K562 (cell line): ENCODE results near the gene SMIM36. TPM values are rescaled to one million over a fixed set of nuclear protein-coding genes. Genes with fewer than 3 reads are reported as not detected.

Experiments
- ARHGAP35 ChIP-seq: fragments of 450-650 bp; IDR thresholded peaks from 2 replicates; pipeline ENCODE4 v1.6.1; 2018; ENCODE audit not compliant: partially characterized antibody
- ATF2 ChIP-seq: sonication (generic); formaldehyde crosslinking; IDR thresholded peaks from 2 replicates; pipeline ENCODE4 v1.8.1; 2022; ENCODE audit warnings: missing genetic modification reagents
- CC2D1A ChIP-seq: fragments of 450-650 bp; IDR thresholded peaks from 2 replicates; pipeline ENCODE4 v1.6.1; 2017; ENCODE audit warnings: mild to moderate bottlenecking
- CEBPG ChIP-seq, 3 experiments: fragments of 200-800 bp in 1 of 3; sonication (Bioruptor generic) in 1 of 3; sonication (generic) in 1 of 3; formaldehyde crosslinking in 1 of 3; IDR thresholded peaks in 2 of 3; conservative IDR thresholded peaks in 1 of 3; 2 replicates each; pipeline versions ENCODE4 v1.6.1 to v1.8.0; 2016 to 2022; ENCODE audit warnings: missing compliant biosample characterization in 2 of 3, missing genetic modification characterization in 2 of 3, mild to moderate bottlenecking in 1 of 3, missing genetic modification reagents in 1 of 3
- CREM ChIP-seq: IDR thresholded peaks from 2 replicates; pipeline ENCODE4 v1.6.1; 2014; ENCODE audit warnings: antibody characterized with exemption, low read depth
- FUS ChIP-seq: fragments of 200-400 bp; formaldehyde crosslinking; optimal IDR thresholded peaks from 2 replicates; pipeline ENCODE3; 2017; ENCODE audit warnings: low read depth, low read length
- L3MBTL2 ChIP-seq: fragments of 450-650 bp; IDR thresholded peaks from 2 replicates; pipeline ENCODE4 v1.6.1; 2016; ENCODE audit warnings: mild to moderate bottlenecking, moderate library complexity
- LEF1 ChIP-seq: fragments of 450-650 bp; IDR thresholded peaks from 2 replicates; pipeline ENCODE4 v1.6.1; 2016; ENCODE audit warnings: mild to moderate bottlenecking
- MEF2A ChIP-seq: IDR thresholded peaks from 2 replicates; pipeline ENCODE4 v1.6.1; 2011; ENCODE audit warnings: low read depth, mild to moderate bottlenecking, low read length, moderate library complexity; ENCODE audit not compliant: control insufficient read depth
- MNT ChIP-seq, 2 experiments: fragments of 450-650 bp; conservative IDR thresholded peaks; 2 replicates each; pipeline ENCODE4 v1.6.1; 2017; ENCODE audit warnings: mild to moderate bottlenecking in 2 of 2, moderate library complexity in 2 of 2
- NCOA1 ChIP-seq: fragments of 450-650 bp; IDR thresholded peaks from 2 replicates; pipeline ENCODE4 v1.6.1; 2016; ENCODE audit warnings: low read depth
- RFX5 ChIP-seq: IDR thresholded peaks from 2 replicates; pipeline ENCODE4 v1.6.1; 2011; ENCODE audit warnings: low read depth, mild to moderate bottlenecking, improper control_type of control experiment, low read length
- SIX5 ChIP-seq, 2 experiments: IDR thresholded peaks; 2 replicates each; pipeline ENCODE4 v1.6.1; 2011; ENCODE audit warnings: low read length in 2 of 2, borderline replicate concordance in 1 of 2, low read depth in 1 of 2, mild to moderate bottlenecking in 1 of 2, moderate library complexity in 1 of 2; ENCODE audit not compliant: insufficient read depth in 1 of 2
- SMARCB1 ChIP-seq: IDR thresholded peaks from 2 replicates; pipeline ENCODE4 v1.6.1; 2011; ENCODE audit warnings: improper control_type of control experiment, low read depth; ENCODE audit not compliant: insufficient read length
- TEAD4 ChIP-seq, 2 experiments: sonication (generic) in 1 of 2; formaldehyde crosslinking in 1 of 2; IDR thresholded peaks; 2 replicates each; pipeline versions ENCODE4 v1.6.1 to v1.8.0; 2012 to 2022; ENCODE audit warnings: borderline replicate concordance in 1 of 2, inconsistent platforms in 1 of 2, low read length in 1 of 2, mild to moderate bottlenecking in 1 of 2, missing genetic modification reagents in 1 of 2
- ZFP1 ChIP-seq: fragments of 450-650 bp; formaldehyde crosslinking; IDR thresholded peaks from 2 replicates; pipeline ENCODE4 v1.4.0; 2020; ENCODE audit warnings: mild to moderate bottlenecking, mixed read lengths
- polyA plus RNA-seq, 8 experiments: library from polyadenylated mRNA; depleted of rRNA in 4 of 8; stranded (reverse) in 5 of 8; unstranded in 3 of 8; fragments of >200 nt; fragmentation: Nextera tagmentation in 2 of 8; fragmentation: Illumina TruSeq in 1 of 8; extraction: Ambion mirVana in 2 of 8; extraction: Trizol in 1 of 8; gene quantifications; 2 replicates each; pipeline versions ENCODE4 v1.2.1 to v1.2.3, GENCODE V29; 2011 to 2014; ENCODE audit warnings: inconsistent platforms in 1 of 8, missing spikeins in 1 of 8
- total RNA-seq, 7 experiments: library from RNA; depleted of rRNA in 6 of 7; stranded (reverse); fragments of >200 nt in 6 of 7; fragmentation: Illumina TruSeq in 2 of 7; extraction: Trizol in 2 of 7; gene quantifications; 2 replicates each; pipeline versions ENCODE4 v1.2.1 to v1.2.3, GENCODE V29; 2011 to 2021; ENCODE audit warnings: low replicate concordance in 1 of 7
- TF ChIP-seq, protein P1 (sequence below): sonication (generic); formaldehyde crosslinking; IDR thresholded peaks from 2 replicates; pipeline ENCODE4 v1.8.1; 2023; ENCODE audit warnings: mild to moderate bottlenecking, missing genetic modification reagents
- TF ChIP-seq, protein P2 (sequence below): sonication (generic); formaldehyde crosslinking; IDR thresholded peaks from 2 replicates; pipeline ENCODE4 v1.8.1; 2023; ENCODE audit warnings: mild to moderate bottlenecking, missing genetic modification reagents
- TF ChIP-seq, protein P3 (sequence below): fragments of 450-650 bp; conservative IDR thresholded peaks from 2 replicates; pipeline ENCODE4 v1.6.1; 2016; ENCODE audit warnings: missing genetic modification characterization, low read depth, mild to moderate bottlenecking, missing compliant biosample characterization, moderate library complexity

The SMIM36 gene
- total and polyA plus RNA-seq, 9 of the 15 experiments (the other 6 are each of a cell fraction or from before 2014, with no cell fraction given) = not detected

DNA sequence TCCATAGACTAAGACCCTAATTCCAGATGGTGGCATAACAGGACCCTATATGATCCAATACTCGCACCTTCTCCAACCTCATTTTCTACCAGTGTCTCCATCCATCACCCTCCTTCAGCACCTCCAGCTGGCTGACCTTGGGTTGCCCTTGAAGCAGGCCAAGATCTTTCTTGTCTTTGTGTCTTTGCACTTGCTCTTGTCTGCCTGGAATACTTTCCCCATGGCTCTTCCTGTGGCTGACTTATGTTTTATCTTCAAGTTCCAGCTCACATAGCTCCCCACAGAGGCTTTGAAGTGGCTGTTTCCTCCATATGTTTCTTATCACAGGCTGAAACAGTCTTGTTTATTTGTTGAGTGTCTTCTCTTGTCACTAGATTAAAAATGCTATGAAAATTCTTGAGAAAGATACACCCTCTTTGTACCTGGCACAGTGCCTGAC, 60.0 kb downstream of the SMIM36 start (continued):
- TF ChIP-seq MNT (conservative IDR thresholded peaks at IDR 0.05) = peak in 1 of 2 experiments; percentile 59; a peak in 2 of 4 replicates
- TF ChIP-seq CREM = peak; percentile 64
- peak; percentile 81; the same call in 1 of the 2 replicates for TF ChIP-seq NCOA1
- TF ChIP-seq LEF1 = peak; percentile 100
- TF ChIP-seq, protein P1, sequence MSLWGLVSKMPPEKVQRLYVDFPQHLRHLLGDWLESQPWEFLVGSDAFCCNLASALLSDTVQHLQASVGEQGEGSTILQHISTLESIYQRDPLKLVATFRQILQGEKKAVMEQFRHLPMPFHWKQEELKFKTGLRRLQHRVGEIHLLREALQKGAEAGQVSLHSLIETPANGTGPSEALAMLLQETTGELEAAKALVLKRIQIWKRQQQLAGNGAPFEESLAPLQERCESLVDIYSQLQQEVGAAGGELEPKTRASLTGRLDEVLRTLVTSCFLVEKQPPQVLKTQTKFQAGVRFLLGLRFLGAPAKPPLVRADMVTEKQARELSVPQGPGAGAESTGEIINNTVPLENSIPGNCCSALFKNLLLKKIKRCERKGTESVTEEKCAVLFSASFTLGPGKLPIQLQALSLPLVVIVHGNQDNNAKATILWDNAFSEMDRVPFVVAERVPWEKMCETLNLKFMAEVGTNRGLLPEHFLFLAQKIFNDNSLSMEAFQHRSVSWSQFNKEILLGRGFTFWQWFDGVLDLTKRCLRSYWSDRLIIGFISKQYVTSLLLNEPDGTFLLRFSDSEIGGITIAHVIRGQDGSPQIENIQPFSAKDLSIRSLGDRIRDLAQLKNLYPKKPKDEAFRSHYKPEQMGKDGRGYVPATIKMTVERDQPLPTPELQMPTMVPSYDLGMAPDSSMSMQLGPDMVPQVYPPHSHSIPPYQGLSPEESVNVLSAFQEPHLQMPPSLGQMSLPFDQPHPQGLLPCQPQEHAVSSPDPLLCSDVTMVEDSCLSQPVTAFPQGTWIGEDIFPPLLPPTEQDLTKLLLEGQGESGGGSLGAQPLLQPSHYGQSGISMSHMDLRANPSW (CRISPR knock-in tag) = no peak
- TF ChIP-seq ATF2 (CRISPR knock-in tag) = no peak
- no peak for TF ChIP-seq ARHGAP35
- TF ChIP-seq MEF2A = peak; percentile 62; the same call in 1 of the 2 replicates
- no peak for TF ChIP-seq CEBPG (CRISPR knock-in tag; IDR thresholded peaks at IDR 0.05)
- TF ChIP-seq CEBPG (tag; conservative IDR thresholded peaks at IDR 0.05 in 1 of 2, IDR thresholded peaks at IDR 0.05 in 1 of 2) = no peak
- no peak; a peak in 1 of 4 replicates for TF ChIP-seq SIX5 (IDR thresholded peaks at IDR 0.05; ENCODE audit: borderline replicate concordance in 1 of 2, insufficient read depth in 1 of 2, low read depth in 1 of 2, low read length in 2 of 2)
- peak; percentile 99 for TF ChIP-seq TEAD4 (IDR thresholded peaks at IDR 0.05; ENCODE audit: low read length)
- TF ChIP-seq TEAD4 (CRISPR knock-in tag; IDR thresholded peaks at IDR 0.05; ENCODE audit: borderline replicate concordance) = no peak
- TF ChIP-seq ZFP1 = no peak
- no peak for TF ChIP-seq RFX5
- peak; percentile 47 for TF ChIP-seq L3MBTL2
- TF ChIP-seq, protein P2, sequence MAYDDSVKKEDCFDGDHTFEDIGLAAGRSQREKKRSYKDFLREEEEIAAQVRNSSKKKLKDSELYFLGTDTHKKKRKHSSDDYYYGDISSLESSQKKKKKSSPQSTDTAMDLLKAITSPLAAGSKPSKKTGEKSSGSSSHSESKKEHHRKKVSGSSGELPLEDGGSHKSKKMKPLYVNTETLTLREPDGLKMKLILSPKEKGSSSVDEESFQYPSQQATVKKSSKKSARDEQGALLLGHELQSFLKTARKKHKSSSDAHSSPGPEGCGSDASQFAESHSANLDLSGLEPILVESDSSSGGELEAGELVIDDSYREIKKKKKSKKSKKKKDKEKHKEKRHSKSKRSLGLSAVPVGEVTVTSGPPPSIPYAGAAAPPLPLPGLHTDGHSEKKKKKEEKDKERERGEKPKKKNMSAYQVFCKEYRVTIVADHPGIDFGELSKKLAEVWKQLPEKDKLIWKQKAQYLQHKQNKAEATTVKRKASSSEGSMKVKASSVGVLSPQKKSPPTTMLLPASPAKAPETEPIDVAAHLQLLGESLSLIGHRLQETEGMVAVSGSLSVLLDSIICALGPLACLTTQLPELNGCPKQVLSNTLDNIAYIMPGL (CRISPR knock-in tag) = no peak
- no peak for TF ChIP-seq SMARCB1
- peak; percentile 92; the same call in 1 of the 2 replicates for TF ChIP-seq CC2D1A
- TF ChIP-seq, protein P3, sequence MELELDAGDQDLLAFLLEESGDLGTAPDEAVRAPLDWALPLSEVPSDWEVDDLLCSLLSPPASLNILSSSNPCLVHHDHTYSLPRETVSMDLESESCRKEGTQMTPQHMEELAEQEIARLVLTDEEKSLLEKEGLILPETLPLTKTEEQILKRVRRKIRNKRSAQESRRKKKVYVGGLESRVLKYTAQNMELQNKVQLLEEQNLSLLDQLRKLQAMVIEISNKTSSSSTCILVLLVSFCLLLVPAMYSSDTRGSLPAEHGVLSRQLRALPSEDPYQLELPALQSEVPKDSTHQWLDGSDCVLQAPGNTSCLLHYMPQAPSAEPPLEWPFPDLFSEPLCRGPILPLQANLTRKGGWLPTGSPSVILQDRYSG (tag) = no peak
- TF ChIP-seq FUS = no peak
